Tibial nerve (tissue), 4 donors: ENCODE measurements around the gene ANAPC10. TPM values are rescaled to one million over a fixed set of nuclear protein-coding genes. Genes with fewer than 3 reads are reported as not detected.

Experiments
- DNase-seq, 2 donors: peaks; one replicate each; pipeline ENCODE4 v3.0.0-alpha.2; 2019; ENCODE audit warnings: low spot score in 2 of 2
- H3K27ac ChIP-seq, 4 donors: fragments of 200-600 bp; sonication (generic) in 3 of 4; one replicate each; pipeline ENCODE4 v1.5.1; 2017 to 2019; ENCODE audit warnings: mild to moderate bottlenecking in 1 of 4
- H3K27me3 ChIP-seq, 2 donors: fragments of 200-600 bp; sonication (generic) in 1 of 2; one replicate each; pipeline versions ENCODE4 v1.5.1 to v1.6.0; 2017 to 2019
- H3K36me3 ChIP-seq, 3 donors: fragments of 200-600 bp; sonication (generic); one replicate each; pipeline ENCODE4 v1.5.1; 2018 to 2019
- H3K4me1 ChIP-seq, 4 donors: fragments of 200-600 bp; sonication (generic) in 3 of 4; one replicate each; pipeline ENCODE4 v1.5.1; 2017 to 2019
- H3K4me3 ChIP-seq, 4 donors: fragments of 200-600 bp; sonication (generic) in 3 of 4; one replicate each; pipeline ENCODE4 v1.5.1; 2017 to 2019; ENCODE audit warnings: mild to moderate bottlenecking in 1 of 4, moderate library complexity in 1 of 4
- H3K9me3 ChIP-seq, 4 donors: fragments of 200-600 bp; sonication (generic) in 3 of 4; one replicate each; pipeline ENCODE4 v1.5.1; 2017 to 2019
- CTCF ChIP-seq, 5 experiments: fragments of 200-600 bp in 3 of 5; fragments of 450-650 bp in 2 of 5; sonication (generic) in 3 of 5; IDR thresholded peaks; one replicate each; pipeline ENCODE4 v1.5.1; 2016 to 2019; ENCODE audit warnings: antibody characterized with exemption in 5 of 5, mild to moderate bottlenecking in 3 of 5, moderate library complexity in 2 of 5
- EP300 ChIP-seq, 2 donors: sonication (generic); formaldehyde crosslinking; IDR thresholded peaks; one replicate each; pipeline ENCODE4 v1.6.1; 2017; ENCODE audit warnings: antibody characterized with exemption in 2 of 2, mild to moderate bottlenecking in 1 of 2
- POLR2A ChIP-seq, 2 donors: fragments of 450-650 bp; IDR thresholded peaks; one replicate each; pipeline ENCODE4 v1.6.1; 2017; ENCODE audit warnings: antibody characterized with exemption in 2 of 2, mild to moderate bottlenecking in 2 of 2, moderate library complexity in 2 of 2
- WGBS, 2 donors: methylation state at CpG; one replicate each; pipeline ENCODE4 v1.1.5; 2018; 5-methylcytosine and 5-hydroxymethylcytosine counted together
- total RNA-seq, 4 donors: library from RNA; depleted of rRNA; stranded (reverse); fragments of >200 nt; gene quantifications; one replicate each; pipeline ENCODE4 v1.1.0, GENCODE V29; 2016

The ANAPC10 gene
- total RNA-seq, 4 donors from 2014 or later: 15.7 to 44.2 (median 21.9) TPM

GRCh38 chr4:145058256-145058655 is 39.7 kb downstream of the ANAPC10 start:
- TF ChIP-seq POLR2A (IDR thresholded peaks at IDR 0.05) (no peak), EP300 (IDR thresholded peaks at IDR 0.05) (no peak), CTCF (IDR thresholded peaks at IDR 0.05) (no peak)
- Histone ChIP-seq H3K36me3 (peaks cover 0 to 15% (median 0%) of the 10 kb centered on the region in 3 donors), H3K4me3 (no peak overlapping the region), H3K27me3 (no peaks in the 10 kb centered on the region), H3K27ac (no peak overlapping the region), H3K4me1 (peaks cover 0 to 20% (median 0%) of the 10 kb centered on the region in 4 donors), H3K9me3 (no peaks in the 10 kb centered on the region)
- DNase-seq: no peak

GRCh38 chr4:145056325-145057130 is 41.5 kb downstream of the ANAPC10 start:
- WGBS, 2 donors: 92% methylated on average over 6 of the region's 6 CpGs

GRCh38 chr4:145055533-145056257 is 42.3 kb downstream of the ANAPC10 start:
- Histone ChIP-seq H3K4me3 (no peak overlapping the region), H3K9me3 (no peaks in the 10 kb centered on the region), H3K27me3 (no peaks in the 10 kb centered on the region), H3K4me1 (peaks cover 0 to 13% (median 0%) of the 10 kb centered on the region in 4 donors), H3K27ac (no peak overlapping the region), H3K36me3 (peaks cover 0 to 10% (median 0%) of the 10 kb centered on the region in 3 donors)
- WGBS, 2 donors: 96 to 98% methylated on average over 5 of the region's 5 CpGs
- no peak for DNase-seq
- TF ChIP-seq POLR2A (IDR thresholded peaks at IDR 0.05) (no peak), EP300 (IDR thresholded peaks at IDR 0.05) (no peak), CTCF (IDR thresholded peaks at IDR 0.05) (no peak)

More at GRCh38 chr4:145056325-145057130, 41.5 kb downstream of the ANAPC10 start:
- Histone ChIP-seq H3K4me1 (peaks cover 0 to 20% (median 0%) of the 10 kb centered on the region in 4 donors), H3K9me3 (no peaks in the 10 kb centered on the region), H3K4me3 (no peak overlapping the region), H3K36me3 (peaks cover 0 to 7% (median 0%) of the 10 kb centered on the region in 3 donors), H3K27ac (no peak overlapping the region), H3K27me3 (no peaks in the 10 kb centered on the region)
- no peak for DNase-seq
- TF ChIP-seq POLR2A (IDR thresholded peaks at IDR 0.05) (no peak), CTCF (IDR thresholded peaks at IDR 0.05) (no peak), EP300 (IDR thresholded peaks at IDR 0.05) (no peak)

- TF ChIP-seq POLR2A (IDR thresholded peaks at IDR 0.05): no peak
- no peak for TF ChIP-seq CTCF (IDR thresholded peaks at IDR 0.05)
- TF ChIP-seq EP300 (IDR thresholded peaks at IDR 0.05): no peak
- peaks cover 0 to 10% (median 0%) of the 10 kb centered on the region in 3 donors for H3K36me3 ChIP-seq
- no peak for DNase-seq
- 95% methylated on average over 1 of the region's 1 CpG for whole genome bisulfite sequencing, 2 donors
- no peak overlapping the region for H3K4me3 ChIP-seq
- H3K4me1 ChIP-seq: peaks cover 0 to 30% (median 0%) of the 10 kb centered on the region in 4 donors
- no peak overlapping the region for H3K27ac ChIP-seq
- H3K27me3 ChIP-seq: no peaks in the 10 kb centered on the region
- H3K9me3 ChIP-seq: no peaks in the 10 kb centered on the region
Observed at GRCh38 chr4:145049241-145049640, 48.8 kb downstream of the ANAPC10 start.

- H3K4me1 ChIP-seq: peaks cover 0 to 34% (median 1%) of the 10 kb centered on the region in 4 donors
- no peak overlapping the region for H3K27ac ChIP-seq
- no peaks in the 10 kb centered on the region for H3K27me3 ChIP-seq
- no peaks in the 10 kb centered on the region for H3K9me3 ChIP-seq
- no peak for DNase-seq
- H3K36me3 ChIP-seq: peaks cover 0 to 7% (median 0%) of the 10 kb centered on the region in 3 donors
- H3K4me3 ChIP-seq: no peak overlapping the region
- TF ChIP-seq POLR2A (IDR thresholded peaks at IDR 0.05) (no peak), EP300 (IDR thresholded peaks at IDR 0.05) (no peak), CTCF (IDR thresholded peaks at IDR 0.05) (no peak)
Observed at GRCh38 chr4:145048817-145049216, 49.2 kb downstream of the ANAPC10 start.
